GM20000 (cell line): ENCODE data around the gene RPL6.
"Not testable (repeated sequence)": the region's sequence is repeated elsewhere in the genome, so short reads cannot be mapped to it uniquely, and the experiment has no call there.

Experiments used
- DNase-seq: peaks from one replicate; pipeline ENCODE4 v3.0.0; 2012; ENCODE audit warnings: low spot score
- CTCF ChIP-seq: IDR thresholded peaks from 2 replicates; pipeline ENCODE4 v1.5.1; 2012; ENCODE audit warnings: mild to moderate bottlenecking, control low read depth; ENCODE audit errors: extremely low read depth, missing control alignments

The RPL6 gene

GRCh38 chr12:112401054-112401453 is 8.4 kb downstream of the RPL6 start:
- TF ChIP-seq CTCF = no peak

DNA sequence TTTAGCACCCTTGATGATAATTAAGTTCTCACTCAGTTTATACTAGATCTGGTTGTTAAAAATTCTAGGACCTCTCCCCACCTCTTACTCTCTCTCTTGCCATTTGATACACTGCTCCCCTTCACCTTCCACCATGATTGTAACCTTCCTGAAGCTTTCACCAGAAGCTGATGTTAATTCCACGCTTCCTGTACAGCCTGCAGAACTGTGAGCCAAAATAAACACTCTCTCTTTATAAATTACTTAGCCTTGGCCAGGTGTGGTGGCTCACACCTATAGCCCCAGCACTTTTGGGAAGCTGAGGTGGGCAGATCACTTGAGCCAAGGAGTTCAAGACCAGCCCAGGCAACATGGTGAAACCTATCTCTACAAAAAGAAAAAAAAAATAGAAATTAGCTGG is 16.1 kb downstream of the RPL6 start:
- DNase-seq = no peak
- no peak for TF ChIP-seq CTCF

More at GRCh38 chr12:112401054-112401453, 8.4 kb downstream of the RPL6 start:
- no peak for DNase-seq

- not testable (repeated sequence) for DNase-seq
Observed at GRCh38 chr12:112389922-112390654, 19.3 kb downstream of the RPL6 start.

- DNase-seq = no peak
- TF ChIP-seq CTCF = no peak
Observed at GRCh38 chr12:112389228-112389627, 20.2 kb downstream of the RPL6 start.

DNA sequence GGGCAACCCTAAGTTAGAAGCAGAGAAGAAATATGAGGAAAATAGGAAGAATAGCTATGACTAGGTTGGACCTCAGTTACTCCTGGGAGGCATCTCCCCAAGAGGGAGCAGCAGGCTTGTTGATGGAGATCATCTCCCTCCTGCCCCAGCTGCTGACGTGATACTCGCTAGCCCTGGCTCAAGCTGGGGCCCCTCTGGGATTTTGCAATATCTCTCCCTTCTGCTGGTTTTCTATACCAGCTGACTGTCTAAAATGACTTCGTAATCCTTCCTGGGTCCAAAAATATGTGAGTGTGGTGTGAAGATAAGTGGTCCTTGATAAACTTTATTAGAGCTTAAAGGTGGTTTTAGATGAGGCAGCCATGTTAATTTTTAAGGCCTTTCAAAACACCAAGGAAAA is 22.7 kb downstream of the RPL6 start:
- TF ChIP-seq CTCF = no peak
- DNase-seq = no peak

DNA sequence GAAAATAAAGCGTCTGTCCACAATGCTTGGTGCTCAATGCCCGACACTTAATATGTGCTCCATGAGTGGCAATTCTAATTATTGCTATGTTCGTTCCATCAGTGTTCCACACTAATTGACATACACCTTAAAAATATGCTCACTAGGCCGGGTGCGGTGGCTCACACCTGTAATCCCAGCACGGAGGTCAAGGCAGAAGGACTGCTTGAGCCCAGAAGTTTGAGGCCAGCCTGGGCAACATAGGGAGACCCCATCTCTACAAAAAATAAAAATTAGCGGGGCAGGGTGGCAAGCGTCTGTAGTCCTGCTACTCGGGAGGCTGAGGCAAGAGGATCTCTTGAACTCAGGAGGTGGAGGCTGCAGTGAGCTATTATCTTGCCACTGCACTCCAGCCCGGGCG is 26.5 kb downstream of the RPL6 start:
- no peak for TF ChIP-seq CTCF
- DNase-seq = no peak

DNA sequence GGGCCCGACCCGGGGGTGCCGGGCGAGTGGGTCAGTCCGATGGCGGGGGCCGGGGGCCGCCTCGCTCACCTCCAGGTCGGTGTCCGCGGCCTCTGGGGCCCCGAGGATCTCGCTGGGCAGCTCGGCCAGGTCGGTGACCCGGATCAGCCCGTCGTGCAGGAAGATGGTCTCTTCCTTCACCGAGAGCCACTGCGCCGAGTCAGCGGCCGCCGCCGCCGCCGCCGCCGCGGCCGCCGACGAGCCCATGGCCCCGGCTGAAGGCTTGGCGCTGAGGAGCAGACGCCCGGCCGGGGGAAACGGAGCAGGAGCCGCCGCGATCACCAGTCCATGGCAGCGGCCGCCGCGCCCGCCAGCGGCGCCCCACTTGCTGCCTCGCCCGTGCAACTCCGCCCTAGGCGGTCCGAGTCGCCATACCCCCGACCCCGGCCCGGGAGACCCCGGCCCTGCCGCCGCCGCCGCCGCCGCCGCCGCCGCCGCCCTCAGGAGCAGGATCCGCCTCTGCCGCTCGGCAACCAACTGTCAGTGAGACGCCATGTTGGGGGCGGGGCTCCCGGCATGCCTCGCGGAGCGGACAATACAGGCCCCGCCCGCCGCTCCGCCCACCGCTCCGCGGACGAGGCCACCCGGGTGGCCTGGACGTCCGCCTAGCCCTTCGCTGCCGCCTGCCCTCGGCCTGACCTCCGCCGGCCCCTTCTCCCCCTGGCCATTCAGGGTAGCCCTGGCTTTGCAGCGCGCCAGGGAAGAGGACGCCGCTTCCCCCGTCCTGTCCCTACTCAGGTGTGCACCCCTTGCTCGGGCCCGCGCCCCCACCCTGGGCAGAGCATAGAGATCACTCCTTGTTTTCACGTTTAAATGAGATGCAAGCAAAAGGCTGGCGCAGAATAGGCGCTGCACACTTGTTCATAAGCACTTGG is 27.3 kb downstream of the RPL6 start, which contains the start of gene HECTD4:
TSS of gene HECTD4 (minus strand) at position 549 of the 914 bp plus-strand sequence. CDS start at position 246, 303 bp downstream.
- peak; percentile 99 for DNase-seq
- TF ChIP-seq CTCF = no peak
